CD14-positive monocyte (primary cell): ENCODE results near the gene HYDIN. TPM values are rescaled to one million over a fixed set of nuclear protein-coding genes. Genes with fewer than 3 reads are reported as not detected.
A peak's percentile ranks its signal among the peaks of the same experiment; 100 is the strongest.

Experiments
- DNase-seq, 3 donors: peaks; one replicate each; pipeline ENCODE4 v3.0.0-alpha.2; 2011 to 2022
- H2AFZ ChIP-seq: 2 replicates; pipeline ENCODE4 v1.6.0; 2012; ENCODE audit warnings: mild to moderate bottlenecking, low read depth, low read length, inconsistent platforms; ENCODE audit not compliant: insufficient read depth, poor library complexity, severe bottlenecking
- H3K27ac ChIP-seq, 2 donors: 1 replicate in 1 of 2; 2 replicates in 1 of 2; pipeline ENCODE4 v1.5.1; 2012 to 2013; ENCODE audit warnings: low read length in 2 of 2, control low read depth in 1 of 2, inconsistent platforms in 1 of 2, low read depth in 1 of 2, mild to moderate bottlenecking in 1 of 2
- H3K27me3 ChIP-seq, 2 donors: one replicate each; pipeline versions ENCODE4 v1.6.0 to v1.6.1; 2011 to 2013; ENCODE audit warnings: low read length in 2 of 2; ENCODE audit not compliant: control insufficient read depth in 2 of 2, insufficient read depth in 2 of 2
- H3K36me3 ChIP-seq, 2 donors: replicated peaks in 1 of 2; 1 replicate in 1 of 2; 2 replicates in 1 of 2; pipeline versions ENCODE4 v1.5.1 to v1.6.1; 2012 to 2013; ENCODE audit warnings: low read length in 2 of 2, control low read depth in 1 of 2, inconsistent platforms in 1 of 2, mild to moderate bottlenecking in 1 of 2; ENCODE audit not compliant: insufficient read depth in 2 of 2, control insufficient read depth in 1 of 2
- H3K4me1 ChIP-seq, 2 donors: 1 replicate in 1 of 2; 2 replicates in 1 of 2; pipeline versions ENCODE4 v1.5.1 to v1.6.1; 2012 to 2013; ENCODE audit warnings: low read length in 2 of 2, control low read depth in 1 of 2, inconsistent platforms in 1 of 2, mild to moderate bottlenecking in 1 of 2, moderate library complexity in 1 of 2; ENCODE audit not compliant: insufficient read depth in 2 of 2, control insufficient read depth in 1 of 2
- H3K4me2 ChIP-seq: replicated peaks from 2 replicates; pipeline ENCODE3; 2012; ENCODE audit warnings: low read length, moderate library complexity, mild to moderate bottlenecking; ENCODE audit not compliant: poor library complexity, severe bottlenecking; ENCODE audit errors: extremely low read depth
- H3K4me3 ChIP-seq, 3 experiments: fragments of 200-600 bp in 1 of 3; sonication (generic) in 1 of 3; replicated peaks in 1 of 3; 1 replicate in 2 of 3; 2 replicates in 1 of 3; pipeline ENCODE4 v1.5.1; 2011 to 2013; ENCODE audit warnings: low read length in 3 of 3, mild to moderate bottlenecking in 3 of 3, control low read depth in 2 of 3, low read depth in 2 of 3, inconsistent platforms in 1 of 3, moderate library complexity in 1 of 3
- H3K79me2 ChIP-seq: 2 replicates; pipeline ENCODE4 v1.6.0; 2012; ENCODE audit warnings: mild to moderate bottlenecking, control low read depth, inconsistent platforms, low read length, moderate library complexity; ENCODE audit not compliant: insufficient read depth
- H3K9ac ChIP-seq: 2 replicates; pipeline ENCODE4 v1.6.0; 2017; ENCODE audit warnings: low read length, mild to moderate bottlenecking; ENCODE audit not compliant: insufficient read depth, poor library complexity, severe bottlenecking
- H3K9me3 ChIP-seq, 2 donors: replicated peaks in 1 of 2; 1 replicate in 1 of 2; 2 replicates in 1 of 2; pipeline versions ENCODE4 v1.5.1 to v1.6.1; 2012 to 2013; ENCODE audit warnings: low read length in 2 of 2, control low read depth in 1 of 2; ENCODE audit not compliant: control insufficient read depth in 1 of 2, insufficient read depth in 1 of 2
- H4K20me1 ChIP-seq: 2 replicates; pipeline ENCODE4 v1.6.0; 2012; ENCODE audit warnings: mild to moderate bottlenecking, low read length, control low read depth, moderate library complexity; ENCODE audit not compliant: insufficient read depth
- H3K27ac Mint-ChIP-seq, 7 donors: one replicate each; pipeline ENCODE4 v1.8.0; 2020; ENCODE audit warnings: mild to moderate bottlenecking in 7 of 7, mixed read lengths in 7 of 7, moderate library complexity in 6 of 7, inconsistent platforms in 2 of 7
- H3K27me3 Mint-ChIP-seq, 3 donors: one replicate each; pipeline ENCODE4 v1.8.0; 2021 to 2022; ENCODE audit warnings: low read depth in 3 of 3, mild to moderate bottlenecking in 3 of 3, mixed read lengths in 3 of 3, moderate library complexity in 3 of 3, inconsistent platforms in 1 of 3
- H3K36me3 Mint-ChIP-seq, 2 donors: one replicate each; pipeline ENCODE4 v1.8.0; 2020; ENCODE audit warnings: mixed read lengths in 2 of 2, inconsistent platforms in 1 of 2, mild to moderate bottlenecking in 1 of 2
- H3K4me1 Mint-ChIP-seq: one replicate; pipeline ENCODE4 v1.8.0; 2020; ENCODE audit warnings: mild to moderate bottlenecking, mixed read lengths
- H3K4me3 Mint-ChIP-seq, 2 donors: one replicate each; pipeline ENCODE4 v1.8.0; 2020; ENCODE audit warnings: mild to moderate bottlenecking in 2 of 2, mixed read lengths in 2 of 2, moderate library complexity in 1 of 2
- H3K9me3 Mint-ChIP-seq, 7 donors: one replicate each; pipeline ENCODE4 v1.8.0; 2020 to 2022; ENCODE audit warnings: mixed read lengths in 7 of 7, mild to moderate bottlenecking in 6 of 7, moderate library complexity in 6 of 7, inconsistent platforms in 2 of 7
- CTCF ChIP-seq: fragments of 200-600 bp; IDR thresholded peaks from one replicate; pipeline ENCODE4 v1.8.0; 2022; ENCODE audit warnings: antibody characterized with exemption, mild to moderate bottlenecking
- WGBS: methylation state at CpG from one replicate; pipeline ENCODE4 v1.1.5; 2013; ENCODE audit warnings: missing lambda C conversion rate; ENCODE audit not compliant: insufficient coverage; 5-methylcytosine and 5-hydroxymethylcytosine counted together
- intact Hi-C, 2 donors: fragments of 100-400 bp; cut with micrococcal nuclease; formaldehyde crosslinking; loops; one replicate each; pipeline versions ENCODE4 v1.15.0 to v1.15.1; 2023
- polyA plus RNA-seq, 3 donors: library from polyadenylated mRNA; depleted of rRNA in 1 of 3; unstranded in 2 of 3; stranded (reverse) in 1 of 3; fragments of 300-500 nt in 2 of 3; fragments of >200 nt in 1 of 3; fragmentation: Illumina TruSeq in 2 of 3; gene quantifications; 1 replicate in 2 of 3; 2 replicates in 1 of 3; pipeline ENCODE4 v1.2.3, GENCODE V29; 2012 to 2021

The HYDIN gene
- polyA plus RNA-seq, 3 donors, result not detected

GRCh38 chr16:70781800-70782199 lies 448.7 kb downstream of the HYDIN start:
- H3K9me3 ChIP-seq, result peaks cover 17 to 24% of the 10 kb centered on the region in 2 donors
- intact Hi-C loops, result no loop called here
- no peak overlapping the region for H3K9ac ChIP-seq
- Mint-ChIP-seq H3K4me1 (peaks cover 7% of the 10 kb centered on the region), H3K27ac (peak overlapping the region in 2 of 7 donors; percentile 10 to 26), H3K36me3 (peaks cover 94 to 100% of the 10 kb centered on the region in 2 donors), H3K27me3 (peaks cover 0 to under 1% (median 0%) of the 10 kb centered on the region in 3 donors), H3K9me3 (peaks cover 5 to 17% (median 13%) of the 10 kb centered on the region in 7 donors), H3K4me3 (no peak overlapping the region)
- no peak overlapping the region for H2AFZ ChIP-seq
- WGBS, result 97% methylated on average over 9 of the region's 14 CpGs
- no peak for DNase-seq
- H3K36me3 ChIP-seq, result peaks cover 95 to 100% of the 10 kb centered on the region in 2 donors
- H3K4me3 ChIP-seq, result no peak overlapping the region
- H3K27ac ChIP-seq, result no peak overlapping the region
- no peaks in the 10 kb centered on the region for H3K79me2 ChIP-seq
- H3K4me1 ChIP-seq, result no peaks in the 10 kb centered on the region
- H4K20me1 ChIP-seq, result peaks cover 13% of the 10 kb centered on the region
- H3K27me3 ChIP-seq, result no peaks in the 10 kb centered on the region
- no peak overlapping the region for H3K4me2 ChIP-seq
- TF ChIP-seq CTCF, result no peak

- Histone ChIP-seq H3K9me3 (peaks cover 17 to 24% of the 10 kb centered on the region in 2 donors), H3K27ac (no peak overlapping the region), H3K27me3 (no peaks in the 10 kb centered on the region), H3K4me2 (no peak overlapping the region), H3K9ac (no peak overlapping the region), H2AFZ (no peak overlapping the region), H3K4me3 (no peak overlapping the region), H3K79me2 (no peaks in the 10 kb centered on the region), H3K4me1 (no peaks in the 10 kb centered on the region), H3K36me3 (peaks cover 89 to 98% of the 10 kb centered on the region in 2 donors), H4K20me1 (peaks cover under 1% of the 10 kb centered on the region)
- no peak for DNase-seq
- H3K36me3 Mint-ChIP-seq, result peaks cover 83 to 96% of the 10 kb centered on the region in 2 donors
- 99% methylated on average over 9 of the region's 10 CpGs for WGBS
- H3K27ac Mint-ChIP-seq, result peak overlapping the region in 1 of 7 donors; percentile 58
- no peak for TF ChIP-seq CTCF
- intact Hi-C loops, result no loop called here
- H3K4me1 Mint-ChIP-seq, result no peaks in the 10 kb centered on the region
- peaks cover 0 to 2% (median 0%) of the 10 kb centered on the region in 3 donors for H3K27me3 Mint-ChIP-seq
- H3K9me3 Mint-ChIP-seq, result peaks cover 5 to 17% (median 13%) of the 10 kb centered on the region in 7 donors
- no peak overlapping the region for H3K4me3 Mint-ChIP-seq
Observed at GRCh38 chr16:70780546-70780945, 450.0 kb downstream of the HYDIN start.
